ENCODE data around the gene APCDD1. TPM values are rescaled to one million over a fixed set of nuclear protein-coding genes. Genes with fewer than 3 reads are reported as not detected.

The APCDD1 gene
- total and polyA plus RNA-seq, 4 donors, result 0.51 to 2.8 (median 1.5) TPM

GRCh38 chr18:10457767-10458166 lies 3.3 kb downstream of the APCDD1 start (continued):
- TF ChIP-seq CTCF (IDR thresholded peaks at IDR 0.05; ENCODE audit: low read depth, low read length, missing input control), result no peak

DNA sequence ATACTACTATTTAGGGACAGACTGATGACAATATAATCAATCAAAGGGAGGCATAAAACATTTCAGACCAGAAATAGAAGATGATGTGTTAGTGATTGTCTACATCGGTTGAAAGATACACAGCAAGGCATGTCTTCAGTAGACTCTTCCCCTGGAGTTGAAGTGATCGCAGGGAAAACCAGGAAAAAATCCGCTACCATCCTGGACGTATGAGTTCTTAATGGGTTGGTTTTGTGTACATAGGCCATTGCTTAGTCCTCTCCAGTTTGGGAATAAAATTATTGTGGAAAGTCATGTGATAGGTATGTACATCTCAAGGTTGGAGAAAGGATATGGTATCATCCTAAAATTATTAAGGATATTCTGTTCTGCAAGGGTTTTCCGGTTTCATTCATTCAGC lies 4.3 kb downstream of the APCDD1 start:
- Histone ChIP-seq H3K9me3 (ENCODE audit: control insufficient read depth in 4 of 4, low read length in 3 of 4) (no peaks in the 10 kb centered on the region), H3K4me3 (ENCODE audit: low read depth in 1 of 3, low read length in 3 of 3) (no peak overlapping the region), H3K9ac (ENCODE audit: low read depth in 1 of 2, low read length in 2 of 2) (no peak overlapping the region), H3K27ac (ENCODE audit: low read depth in 1 of 2, low read length in 2 of 2) (no peak overlapping the region), H3K36me3 (ENCODE audit: control insufficient read depth in 4 of 4, insufficient read depth in 3 of 4, low read depth in 1 of 4, low read length in 3 of 4) (no peaks in the 10 kb centered on the region), H3K27me3 (ENCODE audit: control insufficient read depth in 4 of 4, insufficient read depth in 4 of 4, low read length in 3 of 4) (peaks cover 3 to 22% (median 11%) of the 10 kb centered on the region in 4 donors), H3K4me1 (ENCODE audit: control insufficient read depth in 4 of 4, insufficient read depth in 4 of 4, low read length in 3 of 4) (peaks cover 6 to 12% (median 9%) of the 10 kb centered on the region in 4 donors)
- no peak for DNase-seq (ENCODE audit: low spot score)
- 84% methylated on average over 5 of the region's 5 CpGs for WGBS
- TF ChIP-seq RXRA (IDR thresholded peaks at IDR 0.05), result no peak
- no peak for TF ChIP-seq FOXA1 (IDR thresholded peaks at IDR 0.05)
- TF ChIP-seq TAF1 (conservative IDR thresholded peaks at IDR 0.05), result no peak
- TF ChIP-seq EGR1 (IDR thresholded peaks at IDR 0.05; ENCODE audit: low read depth in 2 of 2), result no peak
- TF ChIP-seq, protein P1, sequence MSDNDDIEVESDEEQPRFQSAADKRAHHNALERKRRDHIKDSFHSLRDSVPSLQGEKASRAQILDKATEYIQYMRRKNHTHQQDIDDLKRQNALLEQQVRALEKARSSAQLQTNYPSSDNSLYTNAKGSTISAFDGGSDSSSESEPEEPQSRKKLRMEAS (IDR thresholded peaks at IDR 0.05), result no peak
- TF ChIP-seq YY1 (IDR thresholded peaks at IDR 0.05), result no peak
- no peak for TF ChIP-seq HNF4A (conservative IDR thresholded peaks at IDR 0.05)
- TF ChIP-seq, protein P2, sequence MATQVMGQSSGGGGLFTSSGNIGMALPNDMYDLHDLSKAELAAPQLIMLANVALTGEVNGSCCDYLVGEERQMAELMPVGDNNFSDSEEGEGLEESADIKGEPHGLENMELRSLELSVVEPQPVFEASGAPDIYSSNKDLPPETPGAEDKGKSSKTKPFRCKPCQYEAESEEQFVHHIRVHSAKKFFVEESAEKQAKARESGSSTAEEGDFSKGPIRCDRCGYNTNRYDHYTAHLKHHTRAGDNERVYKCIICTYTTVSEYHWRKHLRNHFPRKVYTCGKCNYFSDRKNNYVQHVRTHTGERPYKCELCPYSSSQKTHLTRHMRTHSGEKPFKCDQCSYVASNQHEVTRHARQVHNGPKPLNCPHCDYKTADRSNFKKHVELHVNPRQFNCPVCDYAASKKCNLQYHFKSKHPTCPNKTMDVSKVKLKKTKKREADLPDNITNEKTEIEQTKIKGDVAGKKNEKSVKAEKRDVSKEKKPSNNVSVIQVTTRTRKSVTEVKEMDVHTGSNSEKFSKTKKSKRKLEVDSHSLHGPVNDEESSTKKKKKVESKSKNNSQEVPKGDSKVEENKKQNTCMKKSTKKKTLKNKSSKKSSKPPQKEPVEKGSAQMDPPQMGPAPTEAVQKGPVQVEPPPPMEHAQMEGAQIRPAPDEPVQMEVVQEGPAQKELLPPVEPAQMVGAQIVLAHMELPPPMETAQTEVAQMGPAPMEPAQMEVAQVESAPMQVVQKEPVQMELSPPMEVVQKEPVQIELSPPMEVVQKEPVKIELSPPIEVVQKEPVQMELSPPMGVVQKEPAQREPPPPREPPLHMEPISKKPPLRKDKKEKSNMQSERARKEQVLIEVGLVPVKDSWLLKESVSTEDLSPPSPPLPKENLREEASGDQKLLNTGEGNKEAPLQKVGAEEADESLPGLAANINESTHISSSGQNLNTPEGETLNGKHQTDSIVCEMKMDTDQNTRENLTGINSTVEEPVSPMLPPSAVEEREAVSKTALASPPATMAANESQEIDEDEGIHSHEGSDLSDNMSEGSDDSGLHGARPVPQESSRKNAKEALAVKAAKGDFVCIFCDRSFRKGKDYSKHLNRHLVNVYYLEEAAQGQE (IDR thresholded peaks at IDR 0.05), result no peak
- no peak for TF ChIP-seq NR2F2 (IDR thresholded peaks at IDR 0.05)
- TF ChIP-seq JUND (IDR thresholded peaks at IDR 0.05), result no peak
- TF ChIP-seq, protein P3, sequence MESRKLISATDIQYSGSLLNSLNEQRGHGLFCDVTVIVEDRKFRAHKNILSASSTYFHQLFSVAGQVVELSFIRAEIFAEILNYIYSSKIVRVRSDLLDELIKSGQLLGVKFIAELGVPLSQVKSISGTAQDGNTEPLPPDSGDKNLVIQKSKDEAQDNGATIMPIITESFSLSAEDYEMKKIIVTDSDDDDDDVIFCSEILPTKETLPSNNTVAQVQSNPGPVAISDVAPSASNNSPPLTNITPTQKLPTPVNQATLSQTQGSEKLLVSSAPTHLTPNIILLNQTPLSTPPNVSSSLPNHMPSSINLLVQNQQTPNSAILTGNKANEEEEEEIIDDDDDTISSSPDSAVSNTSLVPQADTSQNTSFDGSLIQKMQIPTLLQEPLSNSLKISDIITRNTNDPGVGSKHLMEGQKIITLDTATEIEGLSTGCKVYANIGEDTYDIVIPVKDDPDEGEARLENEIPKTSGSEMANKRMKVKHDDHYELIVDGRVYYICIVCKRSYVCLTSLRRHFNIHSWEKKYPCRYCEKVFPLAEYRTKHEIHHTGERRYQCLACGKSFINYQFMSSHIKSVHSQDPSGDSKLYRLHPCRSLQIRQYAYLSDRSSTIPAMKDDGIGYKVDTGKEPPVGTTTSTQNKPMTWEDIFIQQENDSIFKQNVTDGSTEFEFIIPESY (IDR thresholded peaks at IDR 0.05), result no peak
- no peak for TF ChIP-seq ATF3 (IDR thresholded peaks at IDR 0.05)
- TF ChIP-seq CTCF (IDR thresholded peaks at IDR 0.05; ENCODE audit: low read depth, low read length, missing input control), result no peak

All from liver (tissue), 9 donors.